Stimulated activated CD8-positive, alpha-beta memory T cell treated with anti-CD3 and anti-CD28 coated beads, Interleukin-4, amount 100 ng/mL, for 24 hours (primary cell): ENCODE data around the gene SALL4.
"Not testable (repeated sequence)": the region's sequence is repeated elsewhere in the genome, so short reads cannot be mapped to it uniquely, and the experiment has no call there.

Experiments
- DNase-seq: peaks from one replicate; pipeline ENCODE4 v3.0.0-alpha.2; 2020; ENCODE audit warnings: low read depth

The SALL4 gene

GRCh38 chr20:51763965-51764602 is 38.2 kb downstream of the SALL4 start:
- DNase-seq, result no peak

DNA sequence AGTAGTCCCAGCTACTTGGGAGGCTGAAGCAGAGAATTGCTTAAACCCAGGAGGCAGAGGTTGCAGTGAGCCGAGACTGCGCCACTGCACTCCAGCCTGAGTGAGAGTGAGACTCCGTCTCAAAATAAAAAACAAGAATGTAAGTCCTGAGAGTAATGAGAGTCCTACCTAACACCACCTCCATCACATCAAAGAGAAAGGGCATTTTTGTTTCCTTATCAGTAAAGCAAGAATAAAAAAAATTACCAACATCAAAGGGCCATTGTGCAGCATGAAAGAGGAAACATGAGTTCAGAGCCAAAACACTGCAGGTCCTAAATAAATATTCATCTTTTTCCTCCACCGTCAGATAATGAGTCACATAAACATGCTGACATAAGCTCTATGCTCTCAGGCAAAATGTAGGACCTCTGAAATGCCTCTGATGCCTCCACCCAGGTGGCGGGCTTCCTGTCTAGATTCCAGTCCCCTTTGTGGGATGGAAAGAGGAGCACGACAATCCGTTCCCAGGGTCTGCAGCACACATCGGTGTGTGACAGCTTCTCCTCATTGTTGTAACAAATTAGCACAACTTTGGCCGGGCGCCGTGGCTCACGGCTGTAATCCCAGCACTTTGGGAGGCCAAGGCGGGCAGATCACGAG is 41.3 kb downstream of the SALL4 start:
- DNase-seq, result no peak

- no peak for DNase-seq
These were observed 42.4 kb downstream of the SALL4 start for GRCh38 chr20:51759769-51760510.

GRCh38 chr20:51758978-51759544 is 43.3 kb downstream of the SALL4 start:
- no peak for DNase-seq

GRCh38 chr20:51757226-51757625 is 45.1 kb downstream of the SALL4 start:
- no peak for DNase-seq

- no peak for DNase-seq
These were observed 45.7 kb downstream of the SALL4 start for GRCh38 chr20:51756653-51757052.

DNA sequence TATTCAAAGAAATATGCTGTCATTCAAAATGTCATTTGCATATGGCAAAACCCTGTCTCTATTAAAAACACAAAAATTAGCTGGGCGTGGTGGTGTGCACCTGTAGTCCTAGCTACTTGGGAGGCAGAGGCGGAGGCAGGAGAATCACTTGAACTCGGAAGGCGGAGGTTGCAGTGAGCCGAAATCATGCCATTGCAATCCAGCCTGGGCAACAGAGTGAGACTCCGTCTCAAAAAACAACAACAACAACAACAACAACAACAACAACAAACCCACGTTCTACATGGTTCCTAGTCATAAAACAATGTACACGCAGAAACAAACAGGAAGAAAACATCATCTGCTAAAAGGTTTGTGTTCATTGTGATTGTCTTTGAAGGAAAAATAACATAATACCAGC is 49.1 kb downstream of the SALL4 start:
- DNase-seq, result not testable (repeated sequence)

DNA sequence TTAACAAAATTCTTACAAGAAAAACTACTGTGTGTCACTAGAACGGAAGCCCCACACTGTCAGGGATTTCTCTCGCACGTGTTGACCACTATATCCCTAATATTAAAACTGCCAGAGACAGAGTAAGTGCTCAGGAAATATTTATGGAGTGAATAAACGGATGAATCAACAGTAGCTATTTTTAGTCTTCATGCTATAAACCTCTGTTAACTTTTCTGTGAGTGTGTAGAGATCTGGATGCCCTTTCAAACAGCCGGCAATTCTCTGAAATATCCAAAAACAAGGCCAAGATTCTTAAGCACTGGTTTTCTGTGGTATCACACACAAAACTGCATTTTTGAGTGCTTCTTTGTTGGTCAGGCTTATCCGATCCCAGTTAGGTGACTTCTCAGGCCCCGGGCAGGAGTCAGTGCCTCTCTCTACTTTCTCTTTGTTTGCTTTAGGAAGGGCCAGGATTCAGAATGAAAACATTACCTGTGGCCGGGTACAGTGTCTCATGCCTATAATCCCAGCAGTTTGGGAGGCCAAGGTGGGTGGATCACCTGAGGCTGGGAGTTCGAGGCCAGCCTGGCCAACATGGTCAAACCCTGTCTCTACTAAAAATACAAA is 49.9 kb downstream of the SALL4 start:
- no peak for DNase-seq

DNA sequence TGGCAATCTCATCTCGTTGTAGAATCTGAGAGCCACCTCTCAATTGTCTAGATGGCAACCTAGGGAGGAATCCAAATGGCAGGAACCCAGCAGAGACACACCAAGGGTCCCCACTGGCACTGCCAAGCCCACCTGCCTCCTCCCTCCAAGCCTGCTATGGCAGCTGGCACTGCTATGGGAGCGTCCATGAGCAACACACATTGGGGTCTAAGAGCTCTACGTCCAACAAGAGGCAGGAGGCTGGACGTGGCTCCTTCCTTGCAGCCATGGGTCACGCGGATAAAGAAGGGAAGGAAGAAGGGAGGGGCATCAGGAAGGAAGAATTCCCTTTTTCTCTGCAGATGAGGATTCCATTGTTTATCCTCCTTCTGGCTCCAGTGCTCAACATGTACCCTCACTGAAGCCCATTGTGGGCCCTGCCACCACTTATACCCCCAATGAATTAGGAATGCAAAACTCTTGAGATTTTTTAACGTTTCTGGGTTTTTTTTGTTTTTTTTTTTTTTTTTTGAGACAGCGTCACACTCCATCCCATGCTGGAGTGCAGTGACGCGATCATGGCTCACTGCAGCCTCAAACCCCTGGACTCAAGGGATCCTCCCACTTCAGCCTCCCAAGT is 51.4 kb downstream of the SALL4 start:
- DNase-seq, result no peak

- peak; percentile 25 for DNase-seq
These were observed 52.1 kb downstream of the SALL4 start for GRCh38 chr20:51750037-51750769.

- no peak for DNase-seq
These were observed 52.7 kb downstream of the SALL4 start for GRCh38 chr20:51749674-51750036.

DNA sequence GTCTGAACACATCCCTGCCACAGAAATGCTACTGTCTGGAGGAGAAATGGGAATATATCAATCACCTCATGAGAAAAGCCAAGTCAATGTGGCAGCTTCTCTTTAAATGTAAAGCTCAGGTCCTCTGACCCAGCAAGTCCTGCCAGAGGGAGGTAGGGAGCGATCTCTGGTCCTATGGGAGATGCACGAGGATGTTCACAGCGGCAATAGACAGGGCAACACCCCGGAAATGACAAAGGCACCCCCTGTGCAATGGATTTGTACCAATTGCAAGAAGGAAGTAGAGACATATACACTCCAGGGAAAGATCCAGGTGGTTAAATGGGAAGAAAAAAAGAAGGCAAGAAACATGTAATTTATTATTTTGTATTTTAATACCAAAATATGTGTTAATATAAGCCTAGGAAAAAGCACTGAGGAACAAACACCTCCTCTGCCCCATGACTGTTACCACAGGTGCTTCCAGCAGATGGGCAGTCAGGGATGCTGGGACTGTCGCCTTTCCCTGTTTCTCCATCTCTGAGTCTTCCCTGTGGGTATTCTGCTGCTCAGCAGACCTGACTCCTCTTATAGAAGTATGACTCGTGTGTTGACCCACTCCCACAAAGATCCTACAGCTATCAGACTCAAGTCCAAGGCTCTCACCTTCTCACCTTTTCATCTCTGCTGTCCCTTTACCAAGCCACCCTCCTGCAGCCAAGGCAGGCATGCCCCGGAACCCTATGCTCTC is 55.0 kb downstream of the SALL4 start:
- DNase-seq, result no peak

GRCh38 chr20:51745804-51746203 is 56.5 kb downstream of the SALL4 start:
- DNase-seq, result no peak

DNA sequence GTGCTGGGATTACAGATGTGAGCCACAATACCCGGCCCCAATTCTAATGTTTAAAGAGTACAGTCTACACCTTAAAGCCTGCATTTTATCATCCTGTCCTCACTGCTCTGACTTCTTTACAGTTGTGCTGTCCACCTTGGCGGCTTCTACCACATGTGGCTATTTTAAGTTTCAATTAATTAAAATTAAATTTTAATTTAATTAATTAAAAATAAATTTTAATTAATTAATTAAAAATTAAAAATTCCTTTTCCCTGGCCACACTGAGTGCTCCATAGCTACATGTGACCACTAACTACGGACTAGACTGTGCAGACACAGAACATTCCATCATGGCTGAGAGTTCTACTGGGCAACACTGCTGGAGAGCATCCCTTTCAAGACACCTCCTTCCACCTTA is 61.5 kb downstream of the SALL4 start:
- no peak for DNase-seq

DNA sequence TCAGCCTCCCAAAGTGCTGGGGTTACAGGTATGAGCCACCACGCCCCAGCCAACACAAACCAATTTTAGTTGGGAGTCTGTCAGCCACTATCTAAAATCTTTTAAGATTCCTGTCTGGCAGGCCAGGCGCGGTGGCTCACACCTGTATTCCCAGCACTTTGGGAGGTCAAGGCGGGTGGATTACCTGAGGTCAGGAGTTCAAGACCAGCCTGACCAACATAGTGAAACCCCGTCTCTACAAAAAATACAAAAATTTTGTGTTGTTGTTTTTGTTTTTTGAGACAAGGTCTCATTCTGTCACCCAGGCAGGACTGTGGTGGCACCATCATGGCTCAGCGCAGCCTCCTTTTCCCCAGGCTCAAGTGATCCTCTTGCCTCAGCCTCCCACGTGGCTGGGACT is 62.0 kb downstream of the SALL4 start:
- DNase-seq, result not testable (repeated sequence)

- no peak for DNase-seq
These were observed 62.5 kb downstream of the SALL4 start for GRCh38 chr20:51739722-51740249.

DNA sequence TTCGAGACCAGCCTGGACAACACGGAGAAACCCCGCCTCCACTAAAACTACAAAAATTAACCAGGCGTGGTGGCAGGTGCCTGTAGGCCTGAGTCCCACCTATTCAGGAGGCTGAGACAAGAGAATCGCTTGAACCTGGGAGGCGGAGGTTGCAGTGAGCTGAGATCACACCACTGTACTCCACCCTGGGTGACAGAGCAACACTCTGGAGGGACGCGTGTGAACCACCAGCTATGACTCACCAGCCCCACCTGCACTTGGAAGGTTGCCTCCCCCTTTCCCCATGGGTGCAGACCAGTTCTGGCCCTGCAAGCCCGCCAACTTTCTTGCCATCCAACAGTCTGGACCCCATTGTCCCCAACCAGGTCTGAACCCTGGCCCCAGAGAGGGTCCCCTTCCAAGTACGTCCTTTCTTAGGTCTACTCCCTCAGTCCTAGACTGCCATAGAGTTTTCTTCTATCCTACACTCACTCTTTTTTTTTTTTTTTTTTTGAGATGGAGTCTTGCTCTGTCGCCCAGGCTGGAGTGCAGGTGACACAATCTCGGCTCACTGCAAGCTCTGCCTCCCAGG is 63.4 kb downstream of the SALL4 start:
- no peak for DNase-seq

DNA sequence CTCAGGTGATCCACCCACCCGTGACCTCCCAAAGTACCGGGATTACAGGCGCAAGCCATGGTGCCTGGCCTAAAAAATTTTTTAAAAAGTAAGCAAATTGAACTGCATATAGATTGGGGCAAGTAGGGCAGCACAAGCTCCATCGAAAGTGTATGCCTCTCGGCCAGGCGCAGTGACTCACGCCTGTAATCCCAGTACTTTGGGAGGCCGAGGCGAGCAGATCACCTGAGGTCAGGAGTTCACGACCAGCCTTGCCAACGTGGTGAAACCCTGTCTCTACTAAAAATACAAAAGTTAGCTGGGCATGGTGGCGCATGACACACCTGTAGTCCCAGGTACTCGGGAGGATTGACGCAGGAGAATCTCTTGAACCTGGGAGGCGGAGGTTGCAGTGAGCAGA is 64.1 kb downstream of the SALL4 start:
- DNase-seq, result not testable (repeated sequence)

- DNase-seq, result no peak
These were observed 65.4 kb downstream of the SALL4 start for GRCh38 chr20:51736947-51737346.
